ENCODE data around the gene POLRMT. TPM values are rescaled to one million over a fixed set of nuclear protein-coding genes. Genes with fewer than 3 reads are reported as not detected.

POLRMT gene
- total RNA-seq, 1 donor from 2014 or later, result 71.1 TPM

GRCh38 chr19:653425-653824, 20.1 kb upstream of the POLRMT start:
- no peak for TF ChIP-seq CTCF (conservative IDR thresholded peaks at IDR 0.05)
- H3K9me3 Mint-ChIP-seq, result no peaks in the 10 kb centered on the region
- no peaks in the 10 kb centered on the region for H3K36me3 Mint-ChIP-seq (ENCODE audit: low read depth)
- no peak overlapping the region for H3K27ac Mint-ChIP-seq (ENCODE audit: unreplicated experiment)
- H3K4me1 Mint-ChIP-seq, result no peaks in the 10 kb centered on the region
- no peak overlapping the region for H3K4me3 Mint-ChIP-seq
- DNase-seq (ENCODE audit: low read depth, low spot score), result no peak
- H3K27me3 Mint-ChIP-seq (ENCODE audit: low read depth), result no peaks in the 10 kb centered on the region

- Mint-ChIP-seq H3K27me3 (ENCODE audit: low read depth) (no peaks in the 10 kb centered on the region), H3K36me3 (ENCODE audit: low read depth) (no peaks in the 10 kb centered on the region), H3K4me3 (no peak overlapping the region)
These were observed 19.4 kb upstream of the POLRMT start for GRCh38 chr19:652467-653389.

GRCh38 chr19:651991-652390, 18.7 kb upstream of the POLRMT start:
- H3K4me1 Mint-ChIP-seq, result no peaks in the 10 kb centered on the region
- no peaks in the 10 kb centered on the region for H3K36me3 Mint-ChIP-seq (ENCODE audit: low read depth)
- no peak for DNase-seq (ENCODE audit: low read depth, low spot score)
- H3K27ac Mint-ChIP-seq (ENCODE audit: unreplicated experiment), result no peak overlapping the region
- no peak for TF ChIP-seq CTCF (conservative IDR thresholded peaks at IDR 0.05)
- H3K4me3 Mint-ChIP-seq, result no peak overlapping the region
- no peaks in the 10 kb centered on the region for H3K9me3 Mint-ChIP-seq
- H3K27me3 Mint-ChIP-seq (ENCODE audit: low read depth), result no peaks in the 10 kb centered on the region

More at GRCh38 chr19:652467-653389, 19.4 kb upstream of the POLRMT start:
- H3K27ac Mint-ChIP-seq (ENCODE audit: unreplicated experiment), result no peak overlapping the region
- no peaks in the 10 kb centered on the region for H3K9me3 Mint-ChIP-seq
- no peak for DNase-seq (ENCODE audit: low read depth, low spot score)
- TF ChIP-seq CTCF (conservative IDR thresholded peaks at IDR 0.05), result no peak
- no peaks in the 10 kb centered on the region for H3K4me1 Mint-ChIP-seq

DNA sequence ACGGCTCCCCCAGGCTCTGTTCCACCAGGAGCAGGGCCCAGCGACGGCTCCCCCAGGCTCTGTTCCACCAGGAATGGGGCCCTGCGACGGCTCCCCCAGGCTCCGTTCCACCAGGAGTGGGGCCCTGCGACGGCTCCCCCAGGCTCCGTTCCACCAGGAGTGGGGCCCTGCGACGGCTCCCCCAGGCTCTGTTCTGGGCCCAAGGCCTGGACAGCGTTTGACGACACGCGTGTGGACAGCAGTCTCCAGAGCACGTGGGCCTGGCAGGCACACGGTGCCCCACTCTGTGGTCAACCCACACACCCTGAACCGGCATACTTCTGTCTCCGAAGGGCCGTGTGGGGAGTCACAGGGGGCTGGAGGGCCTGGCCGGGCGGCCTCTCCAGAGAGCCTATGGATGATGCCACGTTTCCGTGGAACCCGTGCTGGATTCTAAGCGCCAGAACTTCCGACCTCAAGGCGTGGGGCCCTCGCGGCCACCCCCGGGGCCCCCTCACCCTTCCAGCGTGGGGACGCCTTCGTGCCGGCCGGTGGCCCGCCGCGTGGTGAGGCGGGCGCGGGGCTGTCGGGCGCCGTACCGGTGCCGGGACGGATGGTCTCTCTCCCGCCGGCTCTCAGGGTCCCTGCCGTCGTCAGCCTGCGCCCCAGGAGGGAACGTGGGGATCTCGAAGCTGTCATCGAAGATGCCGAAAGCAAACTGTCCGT, 17.9 kb upstream of the POLRMT start:
- no peak for TF ChIP-seq CTCF (conservative IDR thresholded peaks at IDR 0.05)
- no peak overlapping the region for H3K27ac Mint-ChIP-seq (ENCODE audit: unreplicated experiment)
- no peaks in the 10 kb centered on the region for H3K4me1 Mint-ChIP-seq

DNA sequence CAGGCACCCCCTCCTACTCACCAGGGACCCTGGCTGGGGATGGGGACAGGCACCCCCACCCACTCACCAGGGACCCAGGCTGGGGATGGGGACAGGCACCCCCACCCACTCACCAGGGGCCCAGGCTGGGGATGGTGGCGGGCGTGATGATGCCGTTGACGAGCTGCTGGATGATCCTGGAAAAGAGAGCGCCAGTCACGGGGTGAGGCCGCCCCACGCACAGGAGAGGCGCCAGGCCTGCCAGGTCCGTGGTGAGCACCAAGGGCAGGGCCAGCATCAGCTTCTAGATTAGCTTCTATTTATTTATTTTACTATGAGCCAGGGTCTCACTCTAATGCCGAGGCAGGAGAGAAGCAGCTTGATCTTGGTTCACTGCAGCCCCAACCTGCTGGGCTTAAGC, 16.8 kb upstream of the POLRMT start:
- H3K4me3 Mint-ChIP-seq, result no peak overlapping the region
- DNase-seq (ENCODE audit: low read depth, low spot score), result no peak
- no peaks in the 10 kb centered on the region for H3K9me3 Mint-ChIP-seq
- H3K27ac Mint-ChIP-seq (ENCODE audit: unreplicated experiment), result no peak overlapping the region
- TF ChIP-seq CTCF (conservative IDR thresholded peaks at IDR 0.05), result no peak
- H3K27me3 Mint-ChIP-seq (ENCODE audit: low read depth), result no peaks in the 10 kb centered on the region
- peaks cover 3% of the 10 kb centered on the region for H3K36me3 Mint-ChIP-seq (ENCODE audit: low read depth)
- no peaks in the 10 kb centered on the region for H3K4me1 Mint-ChIP-seq

More for the DNA sequence above, 17.9 kb upstream of the POLRMT start:
- peaks cover under 1% of the 10 kb centered on the region for H3K36me3 Mint-ChIP-seq (ENCODE audit: low read depth)
- H3K9me3 Mint-ChIP-seq, result no peaks in the 10 kb centered on the region
- no peak overlapping the region for H3K4me3 Mint-ChIP-seq
- no peak for DNase-seq (ENCODE audit: low read depth, low spot score)
- no peaks in the 10 kb centered on the region for H3K27me3 Mint-ChIP-seq (ENCODE audit: low read depth)
